Brain microvascular endothelial cell (primary cell): ENCODE data around the gene FAM53A.

Experiments used
- DNase-seq: peaks from one replicate; pipeline ENCODE4 v3.0.0-alpha.2; 2020
- H3K27ac ChIP-seq: fragments of 250-450 bp; sonication (Bioruptor Pico); 2 replicates; pipeline ENCODE4 v1.5.1; 2020; ENCODE audit warnings: mild to moderate bottlenecking, moderate library complexity
- H3K27me3 ChIP-seq: fragments of 250-450 bp; sonication (Bioruptor Pico); replicated peaks from 2 replicates; pipeline ENCODE4 v1.5.1; 2020; ENCODE audit warnings: mild to moderate bottlenecking
- H3K36me3 ChIP-seq: fragments of 250-450 bp; sonication (Bioruptor Pico); replicated peaks from 2 replicates; pipeline ENCODE4 v1.5.1; 2020; ENCODE audit warnings: mild to moderate bottlenecking
- H3K4me3 ChIP-seq: 2 replicates; pipeline ENCODE4 v1.5.1; 2011; ENCODE audit warnings: low read depth, mild to moderate bottlenecking, control low read depth, low read length, moderate library complexity
- CTCF ChIP-seq: IDR thresholded peaks from 2 replicates; pipeline ENCODE4 v1.5.1; 2011; ENCODE audit warnings: low read depth, mild to moderate bottlenecking, moderate library complexity, low read length, control low read depth, inconsistent platforms; ENCODE audit errors: missing control alignments
- in situ Hi-C: cut with HindIII; loops from 2 replicates; pipeline ENCODE4 v1.10.0; 2017; ENCODE audit warnings: low sequenced_read_pairs, low pct_ligation_motif_present

The FAM53A gene

GRCh38 chr4:1691737-1692373 lies 7.7 kb upstream of the FAM53A start:
- H3K36me3 ChIP-seq: peaks cover 52% of the 10 kb centered on the region
- in situ Hi-C loops: no loop called here
- DNase-seq: no peak
- no peak overlapping the region for H3K27ac ChIP-seq
- TF ChIP-seq CTCF: no peak
- H3K4me3 ChIP-seq: no peak overlapping the region
- H3K27me3 ChIP-seq: no peaks in the 10 kb centered on the region

DNA sequence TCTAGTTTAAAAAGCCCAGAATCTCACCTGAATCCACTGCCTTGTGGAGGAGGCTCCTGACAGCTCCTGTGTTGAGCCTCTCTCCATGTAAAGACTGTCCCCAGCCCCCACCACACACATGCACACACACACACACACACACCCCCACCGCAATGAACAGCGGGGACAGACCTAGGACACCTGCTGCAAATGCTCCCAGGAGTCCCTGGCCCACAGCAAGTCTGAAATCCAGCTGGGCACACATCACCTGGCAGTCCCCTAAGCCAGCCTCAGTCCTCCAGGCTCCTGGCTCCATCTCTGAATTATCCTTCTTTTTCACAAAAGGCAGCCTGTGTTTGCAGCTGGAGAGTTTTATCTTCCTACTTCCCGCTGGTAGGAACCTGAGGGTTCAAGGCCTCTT lies 6.6 kb upstream of the FAM53A start:
- no peak for TF ChIP-seq CTCF
- Histone ChIP-seq H3K27me3 (no peaks in the 10 kb centered on the region), H3K4me3 (no peak overlapping the region), H3K36me3 (peaks cover 46% of the 10 kb centered on the region), H3K27ac (no peak overlapping the region)
- DNase-seq: no peak
- in situ Hi-C loops: no loop called here

- in situ Hi-C loops: no loop called here
- TF ChIP-seq CTCF: no peak
- no peak for DNase-seq
- H3K27me3 ChIP-seq: no peaks in the 10 kb centered on the region
- peaks cover 13% of the 10 kb centered on the region for H3K36me3 ChIP-seq
- no peak overlapping the region for H3K4me3 ChIP-seq
- no peak overlapping the region for H3K27ac ChIP-seq
Measured at GRCh38 chr4:1686440-1687036, 2.4 kb upstream of the FAM53A start.

GRCh38 chr4:1685235-1686150 lies 1.4 kb upstream of the FAM53A start:
- TF ChIP-seq CTCF: no peak
- in situ Hi-C loops: no loop called here
- Histone ChIP-seq H3K4me3 (no peak overlapping the region), H3K27me3 (no peaks in the 10 kb centered on the region), H3K36me3 (peaks cover 2% of the 10 kb centered on the region), H3K27ac (no peak overlapping the region)
- DNase-seq: no peak

DNA sequence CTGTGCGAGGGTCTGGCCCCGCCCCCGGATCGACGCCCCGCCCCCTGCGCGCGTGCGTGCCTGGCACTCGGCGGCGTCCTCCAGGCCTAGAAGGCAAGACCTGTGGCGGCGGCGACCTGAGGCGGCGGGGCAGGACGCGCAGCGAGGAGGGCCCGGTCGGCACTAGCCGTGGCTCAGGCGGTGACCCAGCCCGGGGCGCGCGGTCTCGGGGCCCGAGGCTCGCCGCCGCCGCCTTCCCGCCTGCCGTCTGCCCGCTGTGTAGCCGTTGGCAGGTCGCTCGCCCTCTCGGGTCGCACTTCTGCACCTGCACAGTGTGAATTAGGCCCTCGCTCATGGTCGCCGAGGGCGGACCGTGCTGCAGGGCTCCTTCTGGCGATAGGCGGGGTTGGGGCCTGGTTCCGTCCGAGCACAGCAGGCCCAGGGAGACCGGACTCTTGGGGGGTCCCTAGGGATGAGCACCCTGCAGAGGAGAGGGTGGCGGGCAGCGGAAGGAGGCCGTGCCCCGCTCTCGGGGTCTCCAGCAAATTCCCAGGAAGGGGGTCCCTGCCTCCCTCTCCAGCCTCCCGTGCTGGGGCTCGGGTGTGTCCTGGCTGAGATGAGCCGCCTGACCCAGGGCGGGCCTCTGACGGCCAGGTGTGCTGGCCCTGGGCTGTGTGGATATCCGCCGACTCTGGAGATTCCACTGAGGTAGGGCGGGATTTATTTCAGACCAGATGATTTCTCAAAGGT lies 557 bp upstream of the FAM53A start:
- no peak for TF ChIP-seq CTCF
- DNase-seq: no peak
- H3K27ac ChIP-seq: no peak overlapping the region

More for the DNA sequence above, 557 bp upstream of the FAM53A start:
- Histone ChIP-seq H3K36me3 (no peaks in the 10 kb centered on the region), H3K27me3 (no peaks in the 10 kb centered on the region), H3K4me3 (peak overlapping the region; percentile 50)
- in situ Hi-C loops: no loop called here
